Stimulated activated CD4-positive, alpha-beta T cell treated with anti-CD3 and anti-CD28 coated beads, Interleukin-4, amount 100 ng/mL, for 1 hour (primary cell): Measurements from ENCODE around the gene HOXA3.

ENCODE experiments used
- DNase-seq: peaks from one replicate; pipeline ENCODE4 v3.0.0-alpha.2; 2020

Gene HOXA3

GRCh38 chr7:27165089-27165995 is 13.0 kb upstream of the HOXA3 start, which contains the start of gene HOXA9:
TSS of gene HOXA9 (minus strand) at chr7:27165537. CDS start at chr7:27165457, 80 bp downstream.
- no peak for DNase-seq

- DNase-seq: no peak
Measured at GRCh38 chr7:27164367-27165088, 12.1 kb upstream of the HOXA3 start.

GRCh38 chr7:27164045-27164366 is 11.6 kb upstream of the HOXA3 start:
- DNase-seq: no peak

- no peak for DNase-seq
Measured at GRCh38 chr7:27163288-27164044, 11.1 kb upstream of the HOXA3 start.

- no peak for DNase-seq
Measured at GRCh38 chr7:27162561-27163287, 10.3 kb upstream of the HOXA3 start.

- DNase-seq: no peak
Measured at GRCh38 chr7:27161721-27162560, 9.6 kb upstream of the HOXA3 start.

GRCh38 chr7:27161214-27161720 is 8.9 kb upstream of the HOXA3 start:
- DNase-seq: no peak

- DNase-seq: peak; percentile 89
Measured at GRCh38 chr7:27160546-27161213, 8.3 kb upstream of the HOXA3 start.

- no peak for DNase-seq
Measured at GRCh38 chr7:27160145-27160545, 7.8 kb upstream of the HOXA3 start.

GRCh38 chr7:27159266-27160144 is 7.1 kb upstream of the HOXA3 start:
- DNase-seq: no peak

- DNase-seq: no peak
Measured at GRCh38 chr7:27158436-27159265, 6.3 kb upstream of the HOXA3 start.

- no peak for DNase-seq
Measured at GRCh38 chr7:27157702-27158431, 5.5 kb upstream of the HOXA3 start.

- DNase-seq: no peak
Measured at GRCh38 chr7:27156916-27157701, 4.7 kb upstream of the HOXA3 start.

- DNase-seq: no peak
Measured at GRCh38 chr7:27156508-27156898, 4.1 kb upstream of the HOXA3 start, which contains the start of gene HOXA7. TSS of gene HOXA7 (minus strand) at chr7:27156675. CDS start at chr7:27156545, 130 bp downstream.

GRCh38 chr7:27155816-27156507 is 3.6 kb upstream of the HOXA3 start:
- no peak for DNase-seq
